Right ventricle myocardium inferior (tissue), 1 donor: ENCODE results near the gene SIN3B. TPM values are rescaled to one million over a fixed set of nuclear protein-coding genes. Genes with fewer than 3 reads are reported as not detected.
A peak's percentile ranks its signal among the peaks of the same experiment; 100 is the strongest.

Experiments used
- ATAC-seq: fragments of 200-7000 bp; cut with Tn5 transposase; one replicate; pipeline ENCODE4 v1.9.1; 2020; ENCODE audit warnings: mild to moderate bottlenecking, moderate library complexity
- DNase-seq: peaks from one replicate; pipeline ENCODE4 v3.0.0; 2021; ENCODE audit errors: missing footprints
- intact Hi-C: fragments of 100-400 bp; cut with DNase I; formaldehyde crosslinking; loops from one replicate; pipeline ENCODE4 v1.11.0; 2022
- total RNA-seq: library from RNA; stranded (reverse); fragmentation: NEBNext Ultra II Directional; extraction: Animal tissue kit (Norgen Biotek cat#: 25700); gene quantifications from one replicate; pipeline ENCODE4 v1.2.1, GENCODE V29; 2021
- donor health status: DM: no; HTN: yes; CAD: no; lungs with severe emphysema.

Gene SIN3B
- total RNA-seq, 1 donor from 2014 or later: 27.8 TPM

DNA sequence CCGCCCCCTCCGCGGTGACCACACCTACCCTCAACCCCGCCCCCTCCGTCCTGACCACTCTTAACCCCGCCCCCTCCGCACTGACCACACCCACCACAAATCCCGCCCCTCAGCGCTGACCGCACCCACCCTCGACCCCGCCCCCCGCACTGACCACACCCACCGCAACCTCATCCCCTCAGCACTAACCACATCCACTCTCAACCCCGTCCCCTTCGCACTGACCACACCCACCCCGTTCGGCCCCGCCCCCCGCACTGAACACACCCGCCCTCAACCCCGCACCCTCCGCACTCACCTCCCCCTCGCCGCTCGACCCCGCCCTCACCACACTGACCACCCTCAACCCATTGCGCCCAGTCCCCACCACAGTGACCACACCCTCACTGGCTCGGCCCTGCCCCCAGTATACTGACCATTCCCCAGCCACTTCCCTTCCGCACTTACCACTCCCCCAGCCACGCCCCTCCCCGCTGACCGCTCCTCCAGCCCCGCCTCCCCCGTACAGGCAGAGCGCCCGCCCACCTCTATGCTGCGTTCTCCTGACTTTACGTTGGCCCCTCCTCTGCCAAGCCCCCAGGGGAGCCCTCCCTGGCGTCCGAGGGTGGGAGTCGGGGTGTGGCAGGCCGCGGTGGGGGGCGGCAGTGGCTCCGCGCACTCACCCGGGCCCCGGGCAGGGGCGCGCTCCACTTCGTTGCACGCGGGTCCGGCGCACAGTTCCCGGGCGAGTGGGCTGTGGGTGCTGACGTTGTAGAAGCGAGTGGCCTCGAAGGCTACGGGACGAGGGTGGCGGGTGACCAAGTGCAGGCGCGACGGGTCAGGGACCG, 68.0 kb downstream of the SIN3B start:
- ATAC-seq: peak; percentile 91
- DNase-seq: peak; percentile 96
- intact Hi-C loops: loop anchor here (5.0 to 10.0 kb wide), 2 partner anchors 70 to 148 kb away; partner anchors contain the start of gene SIN3B

DNA sequence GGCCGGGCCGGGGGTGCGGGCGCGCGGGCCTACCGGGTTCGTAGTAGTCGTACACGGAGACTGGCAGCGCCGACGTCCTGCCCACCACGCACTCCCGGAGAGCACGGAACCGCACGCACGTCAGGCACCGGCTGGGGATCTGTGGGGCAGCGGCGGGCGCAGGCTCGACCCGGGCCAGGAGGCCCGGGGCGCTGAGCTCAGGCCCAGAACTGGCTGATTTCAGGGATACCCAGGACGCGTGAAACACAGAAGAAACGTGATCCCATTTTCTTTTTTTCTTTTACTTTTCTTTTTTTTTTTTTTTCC, 68.6 kb downstream of the SIN3B start:
- ATAC-seq: no peak
- peak; percentile 82 for DNase-seq
- intact Hi-C loops: loop anchor here (2.0 to 10.0 kb wide), 3 partner anchors 71 to 147 kb away; partner anchors contain the start of gene SIN3B

DNA sequence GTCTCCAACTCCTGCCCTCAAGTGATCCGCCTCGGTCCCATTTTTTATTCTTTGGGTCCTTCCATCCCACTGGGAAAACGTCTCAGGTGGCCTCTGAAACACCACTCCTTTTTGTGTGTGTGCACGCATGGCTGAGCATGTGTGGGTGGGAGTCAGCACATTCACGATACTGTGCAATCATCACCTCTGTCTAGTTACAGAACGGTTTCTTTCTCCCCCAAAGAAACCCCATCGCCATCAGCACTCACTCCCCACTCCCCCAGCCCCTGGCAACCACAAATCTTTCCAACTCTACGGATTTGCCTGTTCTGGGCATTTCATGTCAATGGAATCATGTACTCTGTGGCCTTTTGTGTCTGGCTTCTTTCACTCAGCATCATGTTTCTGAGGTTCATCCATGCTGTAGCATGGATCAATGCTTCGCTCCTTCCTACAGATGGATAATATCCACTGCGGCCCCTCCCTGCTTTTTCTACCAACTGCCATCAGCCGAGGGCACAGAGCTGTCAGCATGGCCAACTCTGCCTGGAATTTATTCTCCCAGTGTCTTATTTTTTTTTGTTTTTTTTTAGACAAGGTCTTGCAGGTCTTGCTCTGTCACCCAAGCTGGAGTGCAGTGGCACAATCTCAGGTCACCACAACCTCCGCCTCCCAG, 69.3 kb downstream of the SIN3B start:
- no peak for ATAC-seq
- intact Hi-C loops: loop anchor here (2.0 to 10.0 kb wide), 3 partner anchors 71 to 146 kb away; partner anchors contain the start of gene SIN3B
- DNase-seq: no peak

DNA sequence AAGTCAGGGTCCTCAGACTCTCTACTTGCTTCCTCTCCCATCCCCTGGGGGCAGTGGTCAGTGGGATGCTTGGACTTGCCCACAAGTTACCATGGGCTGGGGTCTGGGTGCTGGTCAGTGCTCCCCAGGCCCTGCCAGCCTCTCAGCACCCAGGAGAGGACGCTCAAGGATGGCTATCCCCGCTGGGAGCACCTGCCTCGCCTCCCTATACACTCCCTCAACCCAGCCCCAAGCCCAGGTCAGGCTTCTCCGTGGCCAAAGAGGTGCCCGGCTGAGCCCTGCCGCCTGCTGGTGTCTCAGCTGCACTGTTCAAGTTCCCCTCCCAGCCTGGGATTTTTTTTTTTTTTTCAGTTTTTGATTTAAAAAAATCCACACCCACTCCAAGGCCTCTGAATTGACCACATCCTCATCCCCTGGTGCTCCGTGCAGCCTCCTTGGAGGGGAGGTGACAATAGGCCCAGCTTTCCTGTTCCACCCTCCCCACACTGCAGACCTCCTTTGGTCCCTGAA, 70.4 kb downstream of the SIN3B start:
- intact Hi-C loops: loop anchor here (2.0 to 10.0 kb wide), 3 partner anchors 72 to 145 kb away; partner anchors contain the start of gene SIN3B
- no peak for DNase-seq

DNA sequence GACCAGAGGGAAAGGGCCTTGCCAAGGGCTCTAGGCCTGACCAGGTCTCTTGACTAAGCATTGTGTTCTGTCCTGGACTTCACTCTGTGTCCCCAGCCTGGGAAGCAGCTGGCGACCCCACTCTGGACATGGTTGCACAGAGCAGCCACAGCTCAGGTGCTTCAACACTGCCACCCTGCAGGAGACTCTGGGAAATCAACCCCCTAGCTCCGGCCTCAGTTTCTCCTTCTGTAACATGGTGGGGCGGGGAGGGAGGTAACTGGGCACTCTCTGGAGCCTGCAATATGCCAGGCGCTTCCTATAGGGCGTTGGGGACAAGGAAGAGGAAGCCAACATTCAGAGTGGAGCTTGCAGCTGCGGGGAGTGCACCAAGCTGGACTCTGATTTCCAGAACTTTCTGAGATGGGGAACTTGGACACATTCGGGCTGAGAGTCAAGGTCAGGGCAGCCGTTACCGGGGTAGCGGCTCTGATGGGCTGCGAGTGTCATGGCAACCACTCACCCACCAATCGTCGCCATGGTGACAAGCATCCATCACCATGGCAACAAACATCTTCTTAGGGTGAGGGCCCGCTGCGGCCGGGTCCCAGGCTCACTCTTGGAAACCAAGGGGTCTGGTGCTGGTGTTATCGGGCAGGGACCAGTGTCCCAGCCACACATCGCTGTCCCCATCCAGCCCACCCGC, 72.4 kb downstream of the SIN3B start:
- ATAC-seq (no peak), DNase-seq (no peak)
- intact Hi-C loops: no loop called here

More for the DNA sequence above, 70.4 kb downstream of the SIN3B start:
- ATAC-seq: no peak

DNA sequence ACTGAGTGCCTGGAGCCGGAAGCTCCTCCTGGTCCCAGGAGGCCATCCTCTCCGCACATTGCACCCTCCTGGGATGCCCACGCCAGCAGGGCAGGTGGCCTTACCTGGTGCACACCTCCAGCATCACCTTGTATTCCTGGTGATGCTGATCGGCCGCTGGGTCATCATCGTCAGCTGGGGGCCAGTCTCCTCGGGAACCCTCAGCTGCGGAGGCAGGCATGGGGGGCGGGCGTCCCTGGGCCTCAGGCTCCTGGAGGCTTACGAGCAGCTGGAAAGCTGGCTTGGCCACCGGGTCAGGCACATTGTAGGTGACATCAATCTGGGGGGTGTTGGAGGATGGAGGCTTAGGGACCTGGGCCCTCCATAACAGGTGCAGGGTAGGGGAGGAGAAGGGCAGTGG, 73.3 kb downstream of the SIN3B start:
- ATAC-seq: no peak
- no peak for DNase-seq
- intact Hi-C loops: no loop called here

DNA sequence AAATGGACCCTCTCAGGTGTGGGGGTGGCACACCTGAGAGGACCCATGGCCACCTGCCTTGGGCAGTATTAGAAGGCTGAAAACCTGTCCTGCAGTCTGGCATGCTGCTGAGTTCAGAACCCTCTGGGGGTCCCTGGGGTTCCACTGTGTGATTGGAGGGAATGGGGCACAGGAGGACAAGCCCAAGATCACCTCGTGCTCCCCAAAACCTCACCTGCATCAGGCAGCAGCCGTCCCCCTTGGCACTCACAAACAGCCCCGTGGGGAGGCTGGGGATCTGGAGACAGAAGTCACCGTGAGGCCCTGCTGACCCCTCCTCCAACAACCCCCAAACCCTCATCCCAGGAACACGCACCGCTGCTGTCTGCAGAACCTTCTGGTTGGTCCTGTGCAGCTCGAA, 74.1 kb downstream of the SIN3B start:
- ATAC-seq: no peak
- intact Hi-C loops: no loop called here

DNA sequence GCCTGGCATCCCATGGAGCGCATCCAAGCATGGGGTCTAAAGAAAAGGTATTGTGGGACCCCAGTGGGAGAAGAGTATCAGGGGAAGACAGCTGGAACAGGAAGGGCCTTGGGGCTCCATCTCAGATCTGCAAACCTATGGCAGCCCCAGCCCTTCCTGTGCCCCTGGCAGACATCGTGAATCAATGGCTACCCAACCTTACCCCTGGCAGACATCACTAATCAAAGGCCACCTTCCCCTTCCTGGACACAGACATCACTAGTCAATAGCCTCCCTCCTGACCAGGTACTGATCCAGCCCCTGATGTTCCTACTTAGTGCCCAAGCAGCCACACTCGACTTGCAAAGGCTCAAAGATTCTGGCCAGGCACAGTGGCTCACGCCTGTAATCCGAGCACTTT, 75.4 kb downstream of the SIN3B start:
- DNase-seq: no peak
- no peak for ATAC-seq
- intact Hi-C loops: no loop called here

More for the DNA sequence above, 74.1 kb downstream of the SIN3B start:
- DNase-seq: no peak

DNA sequence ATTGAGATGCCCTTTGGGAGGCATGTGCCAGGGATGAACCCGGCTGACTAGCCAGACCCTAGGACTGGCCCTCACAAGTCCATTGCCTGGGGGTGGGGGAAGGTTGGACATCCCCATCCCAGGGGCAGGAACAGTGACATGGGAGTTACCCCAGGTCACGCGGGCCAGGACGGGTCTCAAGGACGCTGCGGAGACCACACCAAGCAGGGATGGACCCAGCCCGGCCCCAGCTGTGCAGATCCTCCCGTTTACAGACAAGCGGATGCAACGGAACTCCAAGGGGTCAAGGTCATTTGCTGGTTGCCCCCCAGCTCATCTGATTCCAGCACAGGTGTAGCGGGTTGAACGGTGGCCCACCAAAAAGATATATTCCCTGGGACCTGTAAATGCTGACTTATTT, 79.6 kb downstream of the SIN3B start:
- DNase-seq (no peak), ATAC-seq (no peak)
- intact Hi-C loops: no loop called here

DNA sequence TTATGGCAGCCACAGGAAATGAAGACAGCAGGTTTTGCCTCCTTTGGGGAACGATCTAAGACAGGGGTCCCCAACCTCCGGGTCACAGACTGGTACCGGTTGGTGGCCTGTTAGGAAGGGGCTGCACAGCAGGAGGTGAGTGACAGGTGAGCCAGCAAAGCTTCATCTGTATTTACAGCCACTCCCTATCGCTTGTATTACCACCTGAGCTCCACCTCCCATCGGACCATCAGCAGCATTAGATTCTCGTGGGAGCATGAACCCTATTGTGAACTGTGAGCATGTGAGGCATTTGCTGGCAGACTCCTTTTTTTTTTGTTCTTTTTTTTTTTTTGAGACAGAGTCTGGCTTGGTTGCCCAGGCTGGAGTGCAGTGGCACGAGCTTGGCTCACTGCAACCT, 81.8 kb downstream of the SIN3B start:
- ATAC-seq: no peak
- intact Hi-C loops: no loop called here
- no peak for DNase-seq

DNA sequence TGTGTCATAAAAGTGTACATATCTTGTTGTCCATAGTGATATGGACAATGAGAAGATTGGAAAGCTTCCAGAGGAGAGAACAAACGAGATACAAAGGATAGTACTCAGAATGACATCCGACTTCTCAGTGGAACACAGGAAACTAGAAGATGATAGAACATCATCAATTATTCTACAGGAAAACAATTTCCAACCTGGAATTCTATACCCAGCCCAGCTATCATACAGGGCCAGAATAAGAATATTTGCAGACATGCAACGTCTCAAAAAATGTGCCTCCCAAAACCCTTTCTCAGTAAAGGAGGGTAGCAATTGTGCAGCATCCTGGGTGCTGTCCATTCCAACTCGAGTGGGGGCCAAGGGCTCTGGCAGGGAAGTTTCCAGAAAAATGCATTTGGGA, 83.6 kb downstream of the SIN3B start:
- DNase-seq (no peak), ATAC-seq (no peak)
- intact Hi-C loops: no loop called here

DNA sequence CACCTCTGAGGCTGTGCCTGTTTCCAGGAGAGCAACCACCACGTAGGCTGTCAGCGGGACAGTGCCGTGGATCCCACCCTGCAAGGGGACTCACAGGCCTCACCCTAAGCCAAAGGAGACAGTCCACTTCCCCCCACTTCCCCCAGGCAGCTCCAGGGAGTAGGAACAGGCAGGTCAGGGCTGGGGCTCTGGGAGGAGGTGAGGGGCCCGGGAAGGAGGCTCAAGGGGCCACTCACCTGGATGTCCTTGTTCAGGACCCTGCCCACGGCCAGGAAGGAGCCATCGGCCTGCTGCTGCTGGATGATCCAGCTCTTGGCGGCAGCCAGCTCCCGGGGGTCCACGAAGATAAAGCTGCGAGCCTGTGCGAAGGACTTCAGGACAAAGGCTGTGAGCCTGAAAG, 85.2 kb downstream of the SIN3B start:
- intact Hi-C loops: no loop called here
- DNase-seq (no peak), ATAC-seq (no peak)

DNA sequence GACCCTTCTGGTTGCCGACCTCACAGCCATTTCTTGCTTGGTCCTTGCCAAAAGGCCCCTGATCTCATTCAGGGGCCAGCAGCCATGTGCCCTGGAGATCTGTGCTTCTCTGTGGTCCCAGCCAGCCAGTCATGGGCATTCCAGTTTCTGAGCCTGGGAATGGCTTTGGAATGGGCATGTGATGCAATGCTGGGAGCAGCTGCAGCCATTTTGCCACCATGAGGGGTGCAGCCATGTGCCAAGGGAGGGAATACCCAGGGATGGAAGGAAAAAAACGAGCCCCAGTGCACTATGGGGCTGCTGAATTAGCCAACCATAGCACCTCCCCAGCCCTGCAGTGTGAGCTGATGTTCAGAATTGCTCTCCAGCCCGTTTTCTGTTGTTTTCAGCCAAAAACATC, 85.9 kb downstream of the SIN3B start:
- no peak for ATAC-seq
- no peak for DNase-seq

DNA sequence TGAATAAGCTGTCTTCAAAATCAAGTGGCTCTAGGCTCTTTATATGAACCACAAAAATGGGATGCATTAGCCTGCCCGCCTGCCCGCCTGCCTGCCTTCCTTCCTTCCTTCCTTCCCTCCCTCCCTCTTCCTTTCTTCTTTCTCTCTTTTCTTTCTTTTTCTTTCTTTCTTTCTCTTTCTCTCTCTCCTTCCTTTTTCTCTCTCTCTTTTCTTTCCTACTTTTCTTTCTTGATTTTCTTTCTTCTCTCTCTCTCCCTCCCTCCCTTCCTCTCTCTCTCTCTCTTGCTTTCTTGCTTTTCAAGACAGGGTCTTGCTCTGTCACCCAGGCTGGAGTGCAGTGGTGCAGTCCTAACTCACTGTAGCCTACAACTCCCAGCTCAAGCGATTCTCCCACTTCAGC, 86.5 kb downstream of the SIN3B start:
- ATAC-seq (no peak), DNase-seq (no peak)
- intact Hi-C loops: no loop called here

More for the DNA sequence above, 85.9 kb downstream of the SIN3B start:
- intact Hi-C loops: no loop called here

DNA sequence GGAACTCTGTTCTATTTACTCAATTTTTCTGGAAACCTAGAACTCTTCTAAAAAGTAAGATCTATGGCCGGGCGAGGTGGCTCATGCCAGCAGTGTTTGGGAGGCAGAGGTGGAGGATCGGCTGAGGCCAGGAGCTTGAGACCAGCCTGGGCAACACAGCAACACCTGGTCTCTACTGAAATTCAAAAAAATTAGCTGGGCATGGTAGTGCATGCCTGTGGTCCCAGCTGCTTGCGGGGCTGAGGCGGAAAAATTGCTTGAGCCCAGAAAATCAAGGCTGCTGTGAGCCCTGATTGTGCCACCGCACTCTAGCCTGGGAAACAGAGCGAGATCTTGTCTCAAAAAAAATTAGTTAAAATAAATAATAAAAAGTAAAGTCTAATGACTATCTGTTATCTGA, 88.2 kb downstream of the SIN3B start:
- intact Hi-C loops: no loop called here
- DNase-seq (no peak), ATAC-seq (no peak)

DNA sequence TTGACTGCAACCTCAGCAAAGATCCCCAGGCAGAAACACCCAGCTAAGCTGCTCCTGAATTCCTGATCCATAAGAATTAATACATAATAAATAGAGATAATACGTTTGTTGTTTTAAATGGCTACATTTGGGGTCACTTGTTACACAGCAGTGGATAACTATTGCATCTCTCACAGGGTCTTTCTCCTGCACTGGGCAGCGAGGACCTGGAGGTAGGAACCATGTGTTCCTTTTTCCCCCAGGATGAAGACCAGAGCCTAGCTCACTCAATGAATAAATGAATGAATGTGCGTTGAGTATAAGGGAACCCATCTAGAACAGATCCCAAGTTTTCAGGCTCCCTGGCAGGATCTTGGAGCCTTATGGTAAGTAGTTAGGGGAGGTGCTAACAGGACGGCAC, 90.3 kb downstream of the SIN3B start:
- no peak for ATAC-seq
- intact Hi-C loops: no loop called here
- no peak for DNase-seq

DNA sequence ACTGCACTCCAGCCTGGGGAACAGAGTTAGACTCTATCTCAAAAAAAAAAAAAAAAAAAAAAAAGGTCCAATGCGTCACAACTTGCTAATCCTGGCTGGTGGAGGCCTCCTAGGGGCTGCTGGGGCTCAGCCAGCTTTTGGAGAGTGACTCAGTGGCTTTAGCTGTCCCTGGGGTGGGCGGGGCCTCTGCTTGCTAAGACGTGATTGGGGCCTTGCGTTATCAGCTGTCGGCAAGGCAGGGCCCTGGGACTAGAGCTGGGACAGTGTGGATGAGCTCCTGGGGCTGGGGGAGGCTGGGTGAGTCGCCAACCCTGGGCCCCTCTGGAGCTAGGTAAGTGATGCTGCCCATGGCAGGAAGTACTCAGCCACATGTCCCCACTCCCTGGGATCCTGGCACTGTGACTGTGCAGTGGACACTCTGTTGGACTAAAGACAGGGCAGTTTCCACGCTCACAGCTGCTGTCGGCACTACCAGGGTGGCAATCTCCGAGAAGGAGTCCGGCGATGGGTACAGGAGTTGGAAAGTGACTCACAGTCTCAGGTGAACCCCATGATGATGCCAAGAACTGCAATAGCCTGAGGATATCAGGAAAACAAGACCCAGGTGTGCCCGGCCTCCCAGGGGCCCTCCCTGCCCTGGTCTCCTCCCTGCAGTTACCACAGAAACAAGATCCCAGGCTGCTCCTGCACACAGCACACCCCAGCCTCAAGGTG, 91.8 kb downstream of the SIN3B start:
- intact Hi-C loops: no loop called here
- DNase-seq: no peak
- ATAC-seq: no peak

DNA sequence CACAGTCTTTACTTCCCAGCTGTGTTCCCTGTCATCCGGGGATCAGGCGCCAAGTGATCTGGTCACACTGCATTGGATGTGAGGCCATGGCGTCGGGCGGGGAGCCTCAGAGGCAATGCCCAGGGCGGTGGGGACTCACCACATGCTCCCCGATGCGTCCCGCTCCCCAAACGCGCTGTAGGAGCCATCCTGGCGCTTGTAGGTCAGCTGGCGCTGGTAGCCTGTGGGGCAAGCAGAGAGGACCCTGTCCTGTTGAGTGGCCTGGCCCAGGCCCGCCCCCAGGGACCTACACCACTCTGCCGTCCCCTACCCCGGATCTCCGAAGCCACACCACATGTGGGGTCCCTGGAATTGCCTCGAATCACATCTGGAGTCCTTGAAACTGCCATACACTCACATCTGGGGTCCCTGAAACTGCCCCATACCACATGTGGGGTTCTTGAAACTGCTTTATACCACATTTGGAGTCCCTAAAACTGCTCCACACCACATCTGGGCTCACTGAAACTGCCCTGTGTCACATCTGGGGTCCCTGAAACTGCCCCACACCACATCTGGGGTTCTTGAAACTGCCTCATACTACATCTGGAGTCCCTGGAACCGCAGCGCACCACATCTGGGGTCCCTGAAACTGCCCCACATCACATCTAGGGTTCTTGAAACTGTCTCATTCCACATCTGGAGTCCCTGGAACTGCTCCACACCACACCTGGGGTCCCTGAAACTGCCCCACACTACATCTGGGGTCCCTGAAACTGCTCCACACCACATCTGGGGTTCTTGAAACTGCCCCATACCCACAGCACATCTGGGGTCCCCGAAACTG, 92.8 kb downstream of the SIN3B start:
- intact Hi-C loops: no loop called here
- DNase-seq (no peak), ATAC-seq (no peak)
